Keratinocyte (primary cell): Measurements from ENCODE around the gene AHCY.

Experiments
- CTCF ChIP-seq, 3 experiments: IDR thresholded peaks in 1 of 3; conservative IDR thresholded peaks in 1 of 3; optimal IDR thresholded peaks in 1 of 3; 2 replicates in 2 of 3; 3 replicates in 1 of 3; pipeline versions ENCODE3 to v1.5.1; 2011; ENCODE audit warnings: low read length in 3 of 3, mild to moderate bottlenecking in 3 of 3, moderate library complexity in 2 of 3, control low read depth in 1 of 3, inconsistent platforms in 1 of 3; ENCODE audit not compliant: insufficient read depth in 2 of 3; ENCODE audit errors: extremely low read depth in 1 of 3
- EZH2 ChIP-seq: IDR thresholded peaks from one replicate; pipeline ENCODE4 v1.6.1; 2012; ENCODE audit warnings: inconsistent platforms, mild to moderate bottlenecking, low read length, moderate library complexity

- TF ChIP-seq CTCF (optimal IDR thresholded peaks at IDR 0.05 in 1 of 3, IDR thresholded peaks at IDR 0.05 in 1 of 3, conservative IDR thresholded peaks at IDR 0.05 in 1 of 3; ENCODE audit: extremely low read depth in 1 of 3, insufficient read depth in 2 of 3, low read length in 3 of 3), result no peak
- no peak for TF ChIP-seq EZH2
Observed at GRCh38 chr20:34264141-34264540, 39.0 kb downstream of the AHCY start.
